Fibroblast of lung (primary cell): ENCODE data around the gene WBP4. TPM values are rescaled to one million over a fixed set of nuclear protein-coding genes. Genes with fewer than 3 reads are reported as not detected.

ENCODE experiments used
- DNase-seq, 2 donors: peaks; one replicate each; pipeline versions ENCODE4 v3.0.0 to v3.0.0-alpha.2; 2010; ENCODE audit warnings: low read depth in 2 of 2
- H2AFZ ChIP-seq: 2 replicates; pipeline ENCODE4 v1.5.1; 2012; ENCODE audit warnings: low read length, control low read depth, inconsistent platforms
- H3K27ac ChIP-seq: 2 replicates; pipeline ENCODE4 v1.5.1; 2011; ENCODE audit warnings: low read length, control low read depth; ENCODE audit not compliant: insufficient read depth
- H3K27me3 ChIP-seq: 2 replicates; pipeline ENCODE4 v1.5.1; 2011; ENCODE audit warnings: mild to moderate bottlenecking, low read length; ENCODE audit not compliant: control insufficient read depth, insufficient read depth
- H3K36me3 ChIP-seq: 2 replicates; pipeline ENCODE4 v1.5.1; 2011; ENCODE audit warnings: low read length; ENCODE audit not compliant: control insufficient read depth, insufficient read depth
- H3K4me1 ChIP-seq: 2 replicates; pipeline ENCODE4 v1.5.1; 2011; ENCODE audit warnings: low read length; ENCODE audit not compliant: control insufficient read depth, insufficient read depth; ENCODE audit errors: extremely low read depth
- H3K4me2 ChIP-seq: 2 replicates; pipeline ENCODE4 v1.5.1; 2011; ENCODE audit warnings: low read length, control low read depth; ENCODE audit not compliant: insufficient read depth; ENCODE audit errors: extremely low read depth
- H3K4me3 ChIP-seq, 4 experiments: fragments of 200-600 bp in 1 of 4; sonication (generic) in 1 of 4; replicated peaks in 1 of 4; 2 replicates each; pipeline ENCODE4 v1.5.1; 2011 to 2016; ENCODE audit warnings: low read length in 4 of 4, low read depth in 3 of 4, mild to moderate bottlenecking in 3 of 4, control low read depth in 2 of 4, inconsistent platforms in 1 of 4, mixed read lengths in 1 of 4; ENCODE audit not compliant: insufficient read depth in 1 of 4; ENCODE audit errors: control extremely low read depth in 1 of 4
- H3K79me2 ChIP-seq: 2 replicates; pipeline ENCODE4 v1.5.1; 2012; ENCODE audit warnings: mild to moderate bottlenecking, low read length, inconsistent platforms; ENCODE audit not compliant: control insufficient read depth, insufficient read depth
- H3K9ac ChIP-seq: 2 replicates; pipeline ENCODE4 v1.5.1; 2011; ENCODE audit warnings: mild to moderate bottlenecking, low read length, control low read depth; ENCODE audit not compliant: insufficient read depth
- H3K9me3 ChIP-seq: 2 replicates; pipeline ENCODE4 v1.5.1; 2012; ENCODE audit warnings: low read depth, low read length; ENCODE audit not compliant: control insufficient read depth, insufficient read depth
- H4K20me1 ChIP-seq: 2 replicates; pipeline ENCODE4 v1.5.1; 2011; ENCODE audit warnings: low read length; ENCODE audit not compliant: control insufficient read depth, insufficient read depth; ENCODE audit errors: extremely low read depth
- CTCF ChIP-seq, 2 donors: IDR thresholded peaks in 1 of 2; conservative IDR thresholded peaks in 1 of 2; 1 replicate in 1 of 2; 2 replicates in 1 of 2; pipeline ENCODE4 v1.5.1; 2011 to 2012; ENCODE audit warnings: low read length in 2 of 2, control low read depth in 1 of 2, inconsistent platforms in 1 of 2, low read depth in 1 of 2, mild to moderate bottlenecking in 1 of 2
- EZH2 ChIP-seq: IDR thresholded peaks from 2 replicates; pipeline ENCODE4 v1.5.1; 2012; ENCODE audit warnings: low read length, control low read depth, mild to moderate bottlenecking; ENCODE audit errors: missing control alignments
- polyA plus RNA-seq, 2 donors: library from polyadenylated mRNA; depleted of rRNA in 1 of 2; stranded (reverse) in 1 of 2; unstranded in 1 of 2; fragments of >200 nt; gene quantifications; 2 replicates each; pipeline ENCODE4 v1.2.1, GENCODE V29; 2011 to 2012; ENCODE audit warnings: missing spikeins in 1 of 2
- total RNA-seq: library from RNA; depleted of rRNA; stranded (reverse); fragments of >200 nt; gene quantifications from 2 replicates; pipeline ENCODE4 v1.2.1, GENCODE V29; 2014

The WBP4 gene
- total and polyA plus RNA-seq, 2 donors (not counting 1 experiment from before 2014, with no cell fraction given) = 13.7 to 17.7 TPM

- Histone ChIP-seq H3K27ac (no peak overlapping the region), H4K20me1 (no peaks in the 10 kb centered on the region)
Measured at GRCh38 chr13:41025518-41025917, 35.8 kb upstream of the WBP4 start.

GRCh38 chr13:41026788-41027187, 34.5 kb upstream of the WBP4 start:
- TF ChIP-seq CTCF (conservative IDR thresholded peaks at IDR 0.05 in 1 of 2, IDR thresholded peaks at IDR 0.05 in 1 of 2; ENCODE audit: low read depth in 1 of 2, low read length in 2 of 2) = no peak
- TF ChIP-seq EZH2 = no peak
- H3K36me3 ChIP-seq = peaks cover 1% of the 10 kb centered on the region
- no peak overlapping the region for H2AFZ ChIP-seq
- no peak overlapping the region for H3K4me3 ChIP-seq
- H3K4me1 ChIP-seq = no peaks in the 10 kb centered on the region
- H3K79me2 ChIP-seq = peaks cover 7% of the 10 kb centered on the region
- H3K27ac ChIP-seq = no peak overlapping the region
- H3K27me3 ChIP-seq = no peaks in the 10 kb centered on the region
- no peaks in the 10 kb centered on the region for H4K20me1 ChIP-seq
- no peak for DNase-seq
- no peaks in the 10 kb centered on the region for H3K9me3 ChIP-seq
- H3K4me2 ChIP-seq = no peak overlapping the region
- H3K9ac ChIP-seq = no peak overlapping the region

More at GRCh38 chr13:41025518-41025917, 35.8 kb upstream of the WBP4 start:
- H3K79me2 ChIP-seq = peaks cover 7% of the 10 kb centered on the region
- H3K36me3 ChIP-seq = peaks cover 1% of the 10 kb centered on the region
- no peaks in the 10 kb centered on the region for H3K4me1 ChIP-seq
- H3K4me3 ChIP-seq = no peak overlapping the region
- H2AFZ ChIP-seq = no peak overlapping the region
- H3K9me3 ChIP-seq = no peaks in the 10 kb centered on the region
- no peaks in the 10 kb centered on the region for H3K27me3 ChIP-seq
- H3K4me2 ChIP-seq = no peak overlapping the region
- TF ChIP-seq CTCF (conservative IDR thresholded peaks at IDR 0.05 in 1 of 2, IDR thresholded peaks at IDR 0.05 in 1 of 2; ENCODE audit: low read depth in 1 of 2, low read length in 2 of 2) = no peak
- TF ChIP-seq EZH2 = no peak
- H3K9ac ChIP-seq = no peak overlapping the region
- no peak for DNase-seq

- peak in 1 of 2 donors; percentile 26 for DNase-seq
- peaks cover 7% of the 10 kb centered on the region for H3K79me2 ChIP-seq
- H3K4me2 ChIP-seq = no peak overlapping the region
- no peaks in the 10 kb centered on the region for H3K27me3 ChIP-seq
- no peak overlapping the region for H2AFZ ChIP-seq
- TF ChIP-seq EZH2 (no peak), CTCF (conservative IDR thresholded peaks at IDR 0.05 in 1 of 2, IDR thresholded peaks at IDR 0.05 in 1 of 2; ENCODE audit: low read depth in 1 of 2, low read length in 2 of 2) (no peak)
- H3K9me3 ChIP-seq = no peaks in the 10 kb centered on the region
- H3K27ac ChIP-seq = no peak overlapping the region
- no peaks in the 10 kb centered on the region for H4K20me1 ChIP-seq
- H3K4me3 ChIP-seq = no peak overlapping the region
- H3K36me3 ChIP-seq = peaks cover 1% of the 10 kb centered on the region
- H3K4me1 ChIP-seq = no peaks in the 10 kb centered on the region
- H3K9ac ChIP-seq = no peak overlapping the region
Measured at GRCh38 chr13:41028051-41028450, 33.3 kb upstream of the WBP4 start.
